Fibroblast of skin of left quadriceps (primary cell): ENCODE data around the gene CIRBP.
A peak's percentile ranks its signal among the peaks of the same experiment; 100 is the strongest.

Source experiments
- DNase-seq, 2 experiments: peaks; one replicate each; pipeline ENCODE4 v3.0.0-alpha.2; 2013; ENCODE audit warnings: low read depth in 2 of 2

CIRBP gene

GRCh38 chr19:1278713-1279660, 9.9 kb downstream of the CIRBP start:
- DNase-seq = no peak

GRCh38 chr19:1279782-1280341, 10.7 kb downstream of the CIRBP start:
- peak; percentile 44 to 53 for DNase-seq

GRCh38 chr19:1280636-1281568, 11.8 kb downstream of the CIRBP start:
- no peak for DNase-seq

- DNase-seq = no peak
Observed at GRCh38 chr19:1281569-1282287, 12.6 kb downstream of the CIRBP start.

GRCh38 chr19:1282588-1283206, 13.6 kb downstream of the CIRBP start:
- no peak for DNase-seq

- no peak for DNase-seq
Observed at GRCh38 chr19:1283207-1283916, 14.2 kb downstream of the CIRBP start.

- DNase-seq = no peak
Observed at GRCh38 chr19:1283917-1284292, 14.8 kb downstream of the CIRBP start.

GRCh38 chr19:1284293-1284978, 15.3 kb downstream of the CIRBP start:
- DNase-seq = no peak

GRCh38 chr19:1284979-1285736, 16.0 kb downstream of the CIRBP start:
- no peak for DNase-seq

GRCh38 chr19:1285737-1286360, 16.7 kb downstream of the CIRBP start, which contains the start of gene EFNA2:
Gene EFNA2 (plus strand): TSS chr19:1285873. CDS start chr19:1286169, 296 bp downstream.
- DNase-seq = no peak

GRCh38 chr19:1286487-1287353, 17.6 kb downstream of the CIRBP start:
- no peak for DNase-seq

GRCh38 chr19:1287354-1288225, 18.5 kb downstream of the CIRBP start:
- DNase-seq = no peak

- no peak for DNase-seq
Observed at GRCh38 chr19:1288226-1288612, 19.1 kb downstream of the CIRBP start.

GRCh38 chr19:1288833-1289685, 19.9 kb downstream of the CIRBP start:
- DNase-seq = no peak

GRCh38 chr19:1289686-1290025, 20.5 kb downstream of the CIRBP start:
- no peak for DNase-seq
